Lung (tissue), 12 donors: ENCODE measurements around the gene GRM4. TPM values are rescaled to one million over a fixed set of nuclear protein-coding genes. Genes with fewer than 3 reads are reported as not detected.
A peak's percentile ranks its signal among the peaks of the same experiment; 100 is the strongest.

Source experiments
- ATAC-seq: fragments of 200-7000 bp; cut with Tn5 transposase; one replicate; pipeline ENCODE4 v1.9.1; 2020; ENCODE audit warnings: moderate number of reproducible peaks; ENCODE audit not compliant: insufficient read depth, low FRiP score
- DNase-seq, 3 donors: peaks; one replicate each; pipeline ENCODE4 v3.0.0-alpha.2; 2013 to 2017
- H3K27ac ChIP-seq, 2 donors: one replicate each; pipeline ENCODE4 v1.5.1; 2013; ENCODE audit warnings: mild to moderate bottlenecking in 2 of 2, moderate library complexity in 2 of 2, control low read depth in 1 of 2, inconsistent platforms in 1 of 2, low read depth in 1 of 2, low read length in 1 of 2
- H3K27me3 ChIP-seq, 3 donors: one replicate each; pipeline ENCODE4 v1.5.1; 2013; ENCODE audit warnings: low read length in 2 of 3; ENCODE audit not compliant: control insufficient read depth in 3 of 3, insufficient read depth in 3 of 3
- H3K36me3 ChIP-seq, 4 donors: one replicate each; pipeline ENCODE4 v1.5.1; 2013; ENCODE audit warnings: low read length in 4 of 4, mild to moderate bottlenecking in 1 of 4, moderate library complexity in 1 of 4; ENCODE audit not compliant: control insufficient read depth in 4 of 4, insufficient read depth in 4 of 4
- H3K4me1 ChIP-seq, 5 donors: one replicate each; pipeline ENCODE4 v1.5.1; 2013; ENCODE audit warnings: low read length in 5 of 5, mild to moderate bottlenecking in 2 of 5, moderate library complexity in 1 of 5; ENCODE audit not compliant: control insufficient read depth in 5 of 5, insufficient read depth in 5 of 5
- H3K4me3 ChIP-seq: one replicate; pipeline ENCODE4 v1.5.1; 2013; ENCODE audit warnings: mild to moderate bottlenecking, control low read depth, moderate library complexity
- H3K9ac ChIP-seq, 2 donors: one replicate each; pipeline ENCODE4 v1.5.1; 2013; ENCODE audit warnings: low read length in 2 of 2, control low read depth in 1 of 2; ENCODE audit not compliant: insufficient read depth in 1 of 2
- H3K9me3 ChIP-seq, 4 donors: one replicate each; pipeline ENCODE4 v1.5.1; 2013; ENCODE audit warnings: low read length in 3 of 4, mild to moderate bottlenecking in 1 of 4, moderate library complexity in 1 of 4; ENCODE audit not compliant: control insufficient read depth in 4 of 4, insufficient read depth in 3 of 4
- CTCF ChIP-seq: IDR thresholded peaks from 2 replicates; pipeline ENCODE4 v1.5.1; 2012; ENCODE audit warnings: mild to moderate bottlenecking; ENCODE audit errors: control extremely low read depth, extremely low read depth
- WGBS, 2 donors: extraction: QIAGEN DNeasy Blood & Tissue Kit; methylation state at CpG; one replicate each; pipeline ENCODE4 v1.1.7; 2013; 5-methylcytosine and 5-hydroxymethylcytosine counted together
- polyA plus RNA-seq, 2 donors: library from polyadenylated mRNA; stranded (reverse); fragments of 200-250 nt; gene quantifications; one replicate each; pipeline ENCODE4 v1.2.1, GENCODE V29; 2013
- total RNA-seq, 2 donors: library from RNA; depleted of rRNA in 1 of 2; stranded (reverse); fragments of >200 nt in 1 of 2; gene quantifications; one replicate each; pipeline ENCODE4 v1.2.1, GENCODE V29; 2014 to 2021
- donor health status: control.
- donor health status: control.
- donor health status: Bipolar disorder and iron deficiency.
- donor health status: healthy.
- donor health status: DM: yes; HTN: yes; CAD: no.

GRM4 gene
- total and polyA plus RNA-seq, 4 donors: 0.02 to 0.34 (median 0.09) TPM

- peaks cover 0 to 11% (median 0%) of the 10 kb centered on the region in 5 donors for H3K4me1 ChIP-seq
- H3K9me3 ChIP-seq: peaks cover 0 to 4% (median 0%) of the 10 kb centered on the region in 4 donors
- no peaks in the 10 kb centered on the region for H3K27me3 ChIP-seq
- H3K27ac ChIP-seq: no peak overlapping the region
- H3K4me3 ChIP-seq: no peak overlapping the region
- no peak for DNase-seq
- WGBS, 2 donors: 87 to 91% methylated on average over 31 of the region's 31 CpGs
- no peak overlapping the region for H3K9ac ChIP-seq
- ATAC-seq: no peak
- TF ChIP-seq CTCF: no peak
- H3K36me3 ChIP-seq: no peaks in the 10 kb centered on the region
Measured at GRCh38 chr6:34027939-34028441, 117.9 kb downstream of the GRM4 start.

DNA sequence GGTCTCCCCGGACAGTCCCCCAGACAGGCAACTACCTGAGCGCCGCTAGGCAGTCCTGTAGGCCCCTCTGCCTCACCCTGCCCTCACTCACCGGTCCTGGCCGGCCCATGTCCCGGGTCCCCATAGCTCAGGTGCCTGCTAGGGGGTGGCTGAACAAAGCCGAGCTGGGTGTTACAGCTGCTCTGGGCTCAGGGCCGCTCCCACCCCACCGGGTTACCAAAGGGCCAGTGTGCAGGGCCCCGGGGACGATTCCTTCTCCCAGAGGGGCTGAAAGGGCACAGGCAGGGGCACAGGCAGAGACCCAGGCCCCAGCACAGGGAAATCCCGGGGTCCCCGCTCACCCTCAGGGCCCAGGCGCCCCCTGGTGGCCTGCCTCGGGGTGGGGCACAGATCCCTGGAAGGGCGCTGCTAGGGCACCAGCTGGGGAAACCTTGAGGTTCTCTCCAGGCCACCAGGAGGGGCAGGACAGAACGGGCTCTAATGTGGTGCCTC lies 118.4 kb downstream of the GRM4 start:
- Histone ChIP-seq H3K27ac (no peak overlapping the region), H3K4me1 (peaks cover 0 to 11% (median 0%) of the 10 kb centered on the region in 5 donors), H3K9me3 (peaks cover 0 to 6% (median 0%) of the 10 kb centered on the region in 4 donors), H3K36me3 (no peaks in the 10 kb centered on the region), H3K9ac (no peak overlapping the region), H3K27me3 (no peaks in the 10 kb centered on the region), H3K4me3 (no peak overlapping the region)
- WGBS, 2 donors: 49 to 61% methylated on average over 16 to 17 of the region's 17 CpGs
- no peak for ATAC-seq
- TF ChIP-seq CTCF: peak; percentile 31
- DNase-seq: peak in 2 of 3 donors; percentile 31 to 51

GRCh38 chr6:34025861-34026260 lies 120.0 kb downstream of the GRM4 start:
- Histone ChIP-seq H3K4me3 (no peak overlapping the region), H3K27me3 (no peaks in the 10 kb centered on the region), H3K9ac (no peak overlapping the region), H3K4me1 (peaks cover 0 to 15% (median 0%) of the 10 kb centered on the region in 5 donors), H3K36me3 (no peaks in the 10 kb centered on the region), H3K9me3 (peaks cover 0 to 6% (median 0%) of the 10 kb centered on the region in 4 donors), H3K27ac (no peak overlapping the region)
- no peak for TF ChIP-seq CTCF
- DNase-seq: peak in 2 of 3 donors; percentile 33 to 36
- no peak for ATAC-seq
- WGBS, 2 donors: 67 to 78% methylated on average over 8 of the region's 8 CpGs
